A549 (cell line): ENCODE measurements around the gene TCTN1. TPM values are rescaled to one million over a fixed set of nuclear protein-coding genes. Genes with fewer than 3 reads are reported as not detected.

ENCODE experiments used
- ATAC-seq, 2 experiments: fragments of 200-7000 bp in 1 of 2; fragments of >200 bp in 1 of 2; cut with Nextera tagmentation in 1 of 2; cut with Tn5 transposase in 1 of 2; 3 replicates each; pipeline versions ENCODE4 v1.8.0 to v1.9.1; 2018 to 2020; ENCODE audit warnings: mild to moderate bottlenecking in 1 of 2, moderate library complexity in 1 of 2
- CTCF ChIA-PET: fragments of 300-600 bp; sonication (Branson Sonifier 250); formaldehyde crosslinking; extraction: SDS; loops from one replicate; lab custom pipeline; 2021; ENCODE audit warnings: antibody characterized with exemption, inconsistent platforms; lab: Yijun Ruan, JAX
- POLR2A ChIA-PET: fragments of 350-600 bp; formaldehyde crosslinking; extraction: SDS; loops from one replicate; lab custom pipeline; 2021; ENCODE audit warnings: antibody characterized with exemption, inconsistent platforms; lab: Yijun Ruan, JAX
- DNase-seq, 2 experiments: peaks; one replicate each; pipeline versions ENCODE4 v3.0.0 to v3.0.0-alpha.2; 2011 to 2016; ENCODE audit warnings: low read depth in 1 of 2, low spot score in 1 of 2
- FAIRE-seq: peaks from 2 replicates; lab custom pipeline; 2011; peaks lifted over from hg19 to GRCh38; lab: Jason Lieb, UNC
- H3K27ac ChIP-seq, 2 experiments: fragments of >200 bp; sonication (Bioruptor Twin); formaldehyde crosslinking; 3 replicates each; pipeline ENCODE4 v1.5.1; 2016 to 2017
- H3K4me1 ChIP-seq: fragments of >200 bp; sonication (Bioruptor Twin); formaldehyde crosslinking; 3 replicates; pipeline ENCODE4 v1.6.1; 2016
- H3K4me2 ChIP-seq: fragments of >200 bp; sonication (Bioruptor Twin); formaldehyde crosslinking; 3 replicates; pipeline ENCODE4 v1.6.1; 2016
- H3K4me3 ChIP-seq: fragments of >200 bp; sonication (Bioruptor Twin); formaldehyde crosslinking; 3 replicates; pipeline ENCODE4 v1.5.1; 2016
- H3K9me3 ChIP-seq: fragments of >200 bp; sonication (Bioruptor Twin); formaldehyde crosslinking; 3 replicates; pipeline ENCODE4 v1.6.1; 2016
- ATOH8 ChIP-seq: fragments of 250-450 bp; sonication (Bioruptor Pico); IDR thresholded peaks from 2 replicates; pipeline ENCODE4 v1.5.0; 2020; ENCODE audit warnings: low read depth, mild to moderate bottlenecking, moderate library complexity
- BHLHE40 ChIP-seq: IDR thresholded peaks from 2 replicates; pipeline ENCODE4 v1.6.1; 2012; ENCODE audit warnings: low read depth, low read length, inconsistent platforms
- CHD4 ChIP-seq: fragments of 200-600 bp; sonication (generic); IDR thresholded peaks from 2 replicates; pipeline ENCODE4 v1.6.1; 2016; ENCODE audit warnings: antibody characterized with exemption, mild to moderate bottlenecking, borderline replicate concordance
- EHF ChIP-seq: fragments of 250-450 bp; sonication (Bioruptor Pico); IDR thresholded peaks from 2 replicates; pipeline ENCODE4 v1.5.0; 2020; ENCODE audit warnings: mild to moderate bottlenecking
- FOSB ChIP-seq: fragments of 250-450 bp; sonication (Bioruptor Pico); IDR thresholded peaks from 2 replicates; pipeline ENCODE4 v1.5.0; 2020; ENCODE audit warnings: mild to moderate bottlenecking, moderate library complexity
- HDAC2 ChIP-seq: fragments of 200-600 bp; sonication (generic); IDR thresholded peaks from 2 replicates; pipeline ENCODE4 v1.6.1; 2016
- HES2 ChIP-seq: fragments of >200 bp; sonication (Bioruptor Twin); formaldehyde crosslinking; IDR thresholded peaks from 2 replicates; pipeline ENCODE4 v1.6.1; 2016
- HEYL ChIP-seq: fragments of 250-450 bp; sonication (Bioruptor Pico); IDR thresholded peaks from 2 replicates; pipeline ENCODE4 v1.8.0; 2021; ENCODE audit warnings: mild to moderate bottlenecking, moderate library complexity
- HOXB13 ChIP-seq: fragments of 250-450 bp; sonication (Bioruptor Pico); IDR thresholded peaks from 2 replicates; pipeline ENCODE4 v1.5.0; 2020; ENCODE audit warnings: low read depth, mild to moderate bottlenecking, moderate library complexity
- JUN ChIP-seq, 2 experiments: fragments of >200 bp; sonication (Bioruptor Twin); formaldehyde crosslinking; IDR thresholded peaks; 2 replicates in 1 of 2; 3 replicates in 1 of 2; pipeline ENCODE4 v1.6.1; 2016 to 2017
- KDM1A ChIP-seq: fragments of 200-600 bp; sonication (generic); IDR thresholded peaks from 2 replicates; pipeline ENCODE4 v1.6.1; 2016; ENCODE audit warnings: low read depth, mild to moderate bottlenecking
- KDM5A ChIP-seq: fragments of 200-600 bp; sonication (generic); IDR thresholded peaks from 2 replicates; pipeline ENCODE4 v1.6.1; 2016; ENCODE audit warnings: antibody characterized with exemption, mild to moderate bottlenecking
- MAFK ChIP-seq: fragments of 450-650 bp; IDR thresholded peaks from 2 replicates; pipeline ENCODE4 v1.6.1; 2014; ENCODE audit not compliant: partially characterized antibody
- MAZ ChIP-seq: fragments of 150-350 bp; IDR thresholded peaks from 2 replicates; pipeline ENCODE4 v1.6.1; 2014; ENCODE audit warnings: antibody characterized with exemption, low read depth, low read length, borderline replicate concordance
- MYC ChIP-seq: IDR thresholded peaks from 2 replicates; pipeline ENCODE4 v1.6.1; 2012; ENCODE audit warnings: mild to moderate bottlenecking, inconsistent platforms, low read length, improper control_type of control experiment, borderline replicate concordance
- NPAS2 ChIP-seq: fragments of 250-450 bp; sonication (Bioruptor Pico); IDR thresholded peaks from 2 replicates; pipeline ENCODE4 v1.8.0; 2022; ENCODE audit warnings: mild to moderate bottlenecking, moderate library complexity, borderline replicate concordance
- PBX3 ChIP-seq: IDR thresholded peaks from 2 replicates; pipeline ENCODE4 v1.6.1; 2012
- POLR2A ChIP-seq: IDR thresholded peaks from 2 replicates; pipeline ENCODE4 v1.6.1; 2012; ENCODE audit warnings: mild to moderate bottlenecking, low read length
- RARB ChIP-seq: fragments of 250-450 bp; sonication (Bioruptor Pico); IDR thresholded peaks from 2 replicates; pipeline ENCODE4 v1.8.0; 2021; ENCODE audit warnings: mild to moderate bottlenecking, moderate library complexity
- RFX5 ChIP-seq: fragments of 450-650 bp; IDR thresholded peaks from 2 replicates; pipeline ENCODE4 v1.7.1; 2014; ENCODE audit warnings: antibody characterized with exemption, mild to moderate bottlenecking, moderate library complexity
- RNF2 ChIP-seq: fragments of 200-600 bp; sonication (generic); IDR thresholded peaks from 2 replicates; pipeline ENCODE4 v1.6.1; 2016; ENCODE audit warnings: low read depth, mild to moderate bottlenecking, antibody characterized with exemption, moderate library complexity, borderline replicate concordance
- SMC3 ChIP-seq: fragments of >200 bp; sonication (Bioruptor Twin); formaldehyde crosslinking; IDR thresholded peaks from 3 replicates; pipeline ENCODE4 v1.6.1; 2018; ENCODE audit warnings: inconsistent platforms
- SREBF2 ChIP-seq: fragments of 450-650 bp; IDR thresholded peaks from 2 replicates; pipeline ENCODE4 v1.6.1; 2014; ENCODE audit warnings: mild to moderate bottlenecking, moderate library complexity
- ZFP36 ChIP-seq: fragments of 450-650 bp; IDR thresholded peaks from 2 replicates; pipeline ENCODE4 v1.6.1; 2014; ENCODE audit warnings: borderline replicate concordance; ENCODE audit not compliant: partially characterized antibody
- ZSCAN20 ChIP-seq: fragments of 250-450 bp; sonication (Bioruptor Pico); IDR thresholded peaks from 2 replicates; pipeline ENCODE4 v1.8.0; 2022; ENCODE audit warnings: mild to moderate bottlenecking, moderate library complexity
- WGBS: methylation state at CpG from one replicate; pipeline ENCODE4 v1.1.6; 2017; ENCODE audit errors: missing lambda C conversion rate; 5-methylcytosine and 5-hydroxymethylcytosine counted together
- polyA plus RNA-seq, 4 experiments: library from polyadenylated mRNA; depleted of rRNA in 3 of 4; stranded (reverse); fragments of >200 nt; fragmentation: RNase III in 1 of 4; extraction: RNeasy Plus Mini Kit Qiagen cat#74134 plus additional on column Dnase treatment in 1 of 4; gene quantifications; 2 replicates in 3 of 4; 3 replicates in 1 of 4; pipeline ENCODE4 v1.2.3, GENCODE V29; 2011 to 2017
- TF ChIP-seq, protein P1 (sequence below): IDR thresholded peaks from 2 replicates; pipeline ENCODE4 v1.6.1; 2012; ENCODE audit warnings: low read depth, borderline replicate concordance

Gene TCTN1
- polyA plus RNA-seq, 2 of the 4 experiments (the other 2 are of a cell fraction), result 26.5 to 56.9 TPM

DNA sequence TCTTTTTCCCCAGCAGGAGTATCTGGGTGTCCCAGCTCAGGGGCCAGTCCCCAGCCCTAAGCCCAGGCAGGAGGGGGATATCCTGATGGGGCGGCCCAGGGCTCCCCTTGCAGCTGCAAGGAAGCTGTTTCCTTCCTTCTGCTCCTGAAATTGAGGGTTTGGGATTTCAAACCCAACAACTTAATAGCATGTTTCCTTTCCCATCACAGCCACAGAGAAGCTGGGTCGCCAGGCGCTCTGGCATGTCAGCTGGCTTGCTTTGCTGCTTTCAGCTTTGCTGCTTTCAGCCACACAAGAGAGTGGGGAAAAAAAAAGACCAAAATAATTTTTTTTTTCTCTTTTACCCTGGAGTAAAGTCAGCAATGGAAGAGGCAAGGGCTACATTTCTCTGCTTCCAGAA, 44.9 kb downstream of the TCTN1 start:
- TF ChIP-seq MYC, result no peak
- TF ChIP-seq BHLHE40, result no peak
- TF ChIP-seq KDM5A, result no peak
- TF ChIP-seq PBX3, result no peak
- TF ChIP-seq HOXB13 (CRISPR knock-in tag), result no peak
- no peak for TF ChIP-seq SMC3
- TF ChIP-seq HDAC2, result no peak
- ChIA-PET CTCF (interaction anchor here (0.9 kb wide), 1 partner anchor 10 kb away, joined by 3 read pairs; no protein-coding TSS in a partner anchor), POLR2A (no interaction called here)
- Histone ChIP-seq H3K9me3 (no peaks in the 10 kb centered on the region; the same call in 2 of the 3 replicates), H3K27ac (no peak overlapping the region), H3K4me3 (no peak overlapping the region), H3K4me2 (no peak overlapping the region), H3K4me1 (no peaks in the 10 kb centered on the region)
- FAIRE-seq, result no peak
- WGBS, result 69% methylated on average over 3 of the region's 3 CpGs
- DNase-seq, result no peak
- ATAC-seq, result no peak

- Histone ChIP-seq H3K9me3 (peaks cover 15% of the 10 kb centered on the region), H3K4me1 (no peaks in the 10 kb centered on the region), H3K27ac (no peak overlapping the region), H3K4me3 (no peak overlapping the region), H3K4me2 (no peak overlapping the region)
- 73% methylated on average over 21 of the region's 23 CpGs for WGBS
- ATAC-seq, result no peak; a peak in 1 of 6 replicates
- POLR2A ChIA-PET, result no interaction called here
- TF ChIP-seq RNF2, result no peak
- TF ChIP-seq POLR2A, result no peak
- no peak for TF ChIP-seq ATOH8
- no peak for TF ChIP-seq RFX5
- TF ChIP-seq, protein P1, sequence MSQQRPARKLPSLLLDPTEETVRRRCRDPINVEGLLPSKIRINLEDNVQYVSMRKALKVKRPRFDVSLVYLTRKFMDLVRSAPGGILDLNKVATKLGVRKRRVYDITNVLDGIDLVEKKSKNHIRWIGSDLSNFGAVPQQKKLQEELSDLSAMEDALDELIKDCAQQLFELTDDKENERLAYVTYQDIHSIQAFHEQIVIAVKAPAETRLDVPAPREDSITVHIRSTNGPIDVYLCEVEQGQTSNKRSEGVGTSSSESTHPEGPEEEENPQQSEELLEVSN, result no peak
- no peak for TF ChIP-seq FOSB (CRISPR knock-in tag)
- TF ChIP-seq RARB (CRISPR knock-in tag), result no peak
- TF ChIP-seq ZFP36, result no peak
- TF ChIP-seq HOXB13 (CRISPR knock-in tag), result no peak
- no peak for TF ChIP-seq JUN (IDR thresholded peaks at IDR 0.05)
- TF ChIP-seq MAZ, result no peak
- TF ChIP-seq MYC, result no peak
- no peak for TF ChIP-seq KDM1A
- TF ChIP-seq SREBF2, result no peak
- TF ChIP-seq NPAS2, result no peak
- TF ChIP-seq HEYL (CRISPR knock-in tag), result no peak
- no peak for TF ChIP-seq HES2
- CTCF ChIA-PET, result no interaction called here
- DNase-seq, result no peak
- FAIRE-seq, result no peak
Measured at GRCh38 chr12:110661337-110661972, 47.5 kb downstream of the TCTN1 start.

GRCh38 chr12:110666892-110667291, 53.0 kb downstream of the TCTN1 start:
- H3K4me3 ChIP-seq, result no peak overlapping the region
- TF ChIP-seq MAFK (no peak), ZSCAN20 (CRISPR knock-in tag) (no peak), CHD4 (no peak), EHF (CRISPR knock-in tag) (no peak)
- TF ChIP-seq, all 56 proteins: peak for 0
- FAIRE-seq, result no peak
- no peak for ATAC-seq
- 33% methylated on average over 6 of the region's 6 CpGs for WGBS
- ChIA-PET CTCF (no interaction called here), POLR2A (no interaction called here)
- Histone ChIP-seq H3K4me2 (no peak overlapping the region), H3K9me3 (peaks cover 15% of the 10 kb centered on the region), H3K27ac (no peak overlapping the region), H3K4me1 (no peaks in the 10 kb centered on the region)
- DNase-seq, result no peak
